Stimulated activated CD8-positive, alpha-beta memory T cell treated with anti-CD3 and anti-CD28 coated beads, Interleukin-15, amount 100 ng/mL, for 24 hours (primary cell): ENCODE measurements around the gene LCNL1.
"Not testable (repeated sequence)": the region's sequence is repeated elsewhere in the genome, so short reads cannot be mapped to it uniquely, and the experiment has no call there.

Experiments used
- DNase-seq: peaks from one replicate; pipeline ENCODE4 v3.0.0-alpha.2; 2020; ENCODE audit warnings: low read depth

The LCNL1 gene

GRCh38 chr9:136994180-136994887 lies 11.5 kb downstream of the LCNL1 start:
- no peak for DNase-seq

DNA sequence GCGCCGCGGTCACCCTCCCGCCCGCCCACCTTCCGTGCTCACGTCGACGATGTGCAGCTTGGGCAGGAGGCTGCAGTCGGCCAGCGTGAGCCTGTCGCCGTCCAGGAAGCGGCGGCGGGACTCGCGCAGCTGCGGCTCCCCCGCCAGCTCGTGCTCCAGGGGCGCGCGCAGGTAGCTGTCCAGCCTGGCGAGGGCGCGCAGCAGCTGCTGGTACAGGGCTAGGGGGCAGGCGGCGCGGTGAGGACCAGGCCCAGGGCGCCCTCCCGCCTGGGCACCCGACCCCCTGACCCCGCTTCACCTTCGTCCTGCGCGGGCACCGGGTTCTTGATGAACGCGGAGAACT lies 12.1 kb downstream of the LCNL1 start:
- no peak for DNase-seq

GRCh38 chr9:136995362-136995761 lies 12.6 kb downstream of the LCNL1 start:
- DNase-seq, result no peak

- no peak for DNase-seq
These were observed 13.0 kb downstream of the LCNL1 start for GRCh38 chr9:136995772-136996311.

DNA sequence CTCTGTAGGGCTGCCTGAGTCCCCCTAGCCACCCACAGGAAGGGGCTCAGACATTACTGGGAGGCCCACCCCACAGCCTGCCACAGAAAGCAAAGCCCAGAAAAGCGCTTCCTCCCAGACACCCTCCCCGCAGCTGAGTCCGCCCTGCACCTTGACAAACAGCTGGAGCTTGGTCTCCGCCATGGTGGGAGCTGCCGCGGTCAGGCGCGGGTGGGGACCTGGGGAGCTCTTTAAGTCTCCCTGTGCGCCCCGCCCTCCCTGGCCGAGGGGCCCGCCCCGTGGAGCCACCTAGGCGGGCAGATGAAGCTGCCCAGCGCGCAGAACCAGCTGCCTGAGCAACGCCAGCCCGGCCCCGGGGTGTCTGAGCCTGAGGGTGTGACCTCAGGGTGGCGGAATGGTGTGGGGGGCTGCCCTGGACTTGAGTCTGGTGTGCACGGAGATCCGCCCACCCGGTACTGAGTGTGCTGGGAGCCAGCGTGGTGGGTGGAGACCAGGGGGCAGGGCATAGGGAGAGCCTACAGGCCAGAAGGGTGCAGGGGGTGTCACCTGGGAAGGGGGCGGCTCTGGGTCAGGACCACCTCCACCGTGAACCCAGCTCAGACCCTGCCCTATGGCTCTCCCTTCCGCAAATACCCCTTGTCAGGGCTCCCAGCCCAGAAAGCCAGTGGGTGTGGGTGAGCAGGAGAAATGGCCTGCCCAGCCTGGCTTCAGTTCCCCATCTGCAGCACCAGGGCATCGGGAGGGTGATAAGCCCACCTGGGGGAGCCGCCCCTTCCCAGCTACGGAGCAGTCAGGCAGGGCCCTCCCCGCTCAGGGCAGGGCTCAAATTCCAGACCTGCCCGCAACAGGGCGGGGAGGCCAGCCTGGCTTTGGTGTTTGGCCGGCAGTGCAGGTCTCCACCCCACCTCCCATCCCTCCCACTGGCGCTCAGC lies 13.8 kb downstream of the LCNL1 start, which contains the start of gene CLIC3:
CLIC3 (minus strand) TSS at position 208 of the 932 bp plus-strand sequence; CDS start at position 183, 25 bp downstream.
- peak; percentile 24 for DNase-seq

DNA sequence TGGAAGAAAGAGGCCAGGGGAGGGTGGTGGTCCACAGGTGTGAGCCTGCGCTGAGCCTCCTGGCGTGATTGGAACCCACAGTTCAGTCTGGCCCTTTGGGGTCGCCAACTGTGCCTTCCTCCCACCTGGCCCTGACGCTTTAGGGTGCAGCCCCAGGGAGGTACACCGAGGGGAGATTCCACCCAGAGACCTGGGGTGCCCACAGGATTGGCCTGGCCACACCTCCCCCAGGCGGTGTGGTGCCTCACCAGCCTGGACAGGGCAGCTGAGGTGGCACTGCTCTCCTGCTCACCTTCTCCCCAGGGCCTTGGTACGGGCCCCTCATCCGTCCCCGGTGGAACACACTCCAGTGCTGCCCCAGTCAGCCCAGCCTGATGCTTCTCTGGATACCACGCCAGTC lies 14.6 kb downstream of the LCNL1 start:
- DNase-seq, result no peak

- no peak for DNase-seq
These were observed 15.0 kb downstream of the LCNL1 start for GRCh38 chr9:136997830-136998234.

DNA sequence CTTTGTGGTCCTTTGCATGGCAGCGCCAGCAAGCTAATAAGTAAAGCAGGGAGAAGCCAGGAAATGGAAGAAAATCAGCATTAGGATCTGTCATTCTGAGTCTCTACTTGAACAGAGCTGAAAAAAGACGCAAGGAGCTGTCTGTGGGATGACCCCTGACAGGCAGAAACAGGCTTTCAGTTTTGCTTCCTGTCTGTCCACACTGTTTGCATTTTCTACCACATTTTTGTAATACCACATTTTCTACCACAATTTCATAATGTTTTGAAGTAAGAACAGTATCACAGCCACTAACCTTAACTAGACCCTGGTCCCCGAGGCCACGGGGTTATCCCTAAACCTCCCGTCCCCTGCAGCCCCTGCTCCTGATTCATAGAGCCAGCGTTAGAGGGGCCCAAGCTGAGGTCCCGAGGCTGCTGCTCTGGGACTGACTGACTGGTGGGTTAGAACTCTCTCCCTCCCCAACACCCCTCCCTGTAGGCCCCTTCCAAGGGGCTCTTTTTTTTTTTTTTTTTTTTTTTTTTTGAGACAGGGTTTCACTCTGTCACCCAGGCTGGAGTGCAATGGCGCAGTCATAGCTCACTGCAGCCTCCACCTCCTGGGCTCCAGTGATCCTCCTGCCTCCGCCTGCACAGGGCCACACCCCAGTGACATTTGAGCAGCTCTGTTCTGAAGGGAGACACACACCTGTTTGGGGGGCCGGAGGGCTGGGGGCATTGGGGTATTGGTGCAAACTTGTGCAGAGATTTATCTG lies 17.6 kb downstream of the LCNL1 start:
- no peak for DNase-seq

DNA sequence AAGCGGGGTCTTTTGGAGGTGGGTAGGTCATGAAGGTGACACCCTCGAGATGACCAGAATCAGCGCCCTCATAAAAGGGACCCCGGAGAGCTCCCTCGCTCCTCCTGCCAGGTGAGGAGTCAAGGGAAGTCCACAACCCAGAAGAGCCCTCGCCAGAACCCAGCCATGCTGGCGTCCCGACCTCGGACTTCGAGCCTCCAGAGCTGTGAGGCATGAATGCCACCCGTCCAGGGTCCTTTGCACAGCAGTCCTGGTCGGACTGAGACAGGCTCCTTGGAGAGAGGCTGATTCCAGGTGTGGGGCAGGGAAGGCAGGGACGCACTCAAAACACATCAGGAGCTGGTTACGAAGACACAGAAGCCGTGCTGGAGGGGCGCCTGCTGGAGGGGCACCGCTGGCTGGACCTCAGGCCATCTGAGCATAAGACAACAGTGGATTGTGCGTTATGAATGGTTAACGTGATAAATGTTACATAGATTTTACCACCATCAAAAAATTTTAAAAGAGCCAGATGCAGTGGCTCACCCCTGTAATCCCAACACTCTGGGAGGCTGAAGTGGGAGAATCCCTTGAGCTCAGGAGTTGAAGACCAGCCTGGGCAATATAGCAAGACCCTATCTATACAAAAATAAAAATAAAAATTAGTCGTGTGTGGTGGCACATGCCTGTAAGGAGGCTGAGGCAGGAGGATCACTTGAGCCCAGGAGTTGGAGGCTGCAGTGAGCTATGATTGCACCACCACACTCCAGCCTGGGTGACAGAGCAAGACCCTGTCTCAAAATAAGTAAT lies 19.3 kb downstream of the LCNL1 start:
- DNase-seq, result no peak

- DNase-seq, result no peak
These were observed 19.9 kb downstream of the LCNL1 start for GRCh38 chr9:137002646-137003041.

GRCh38 chr9:137004285-137004684 lies 21.5 kb downstream of the LCNL1 start:
- DNase-seq, result not testable (repeated sequence)

DNA sequence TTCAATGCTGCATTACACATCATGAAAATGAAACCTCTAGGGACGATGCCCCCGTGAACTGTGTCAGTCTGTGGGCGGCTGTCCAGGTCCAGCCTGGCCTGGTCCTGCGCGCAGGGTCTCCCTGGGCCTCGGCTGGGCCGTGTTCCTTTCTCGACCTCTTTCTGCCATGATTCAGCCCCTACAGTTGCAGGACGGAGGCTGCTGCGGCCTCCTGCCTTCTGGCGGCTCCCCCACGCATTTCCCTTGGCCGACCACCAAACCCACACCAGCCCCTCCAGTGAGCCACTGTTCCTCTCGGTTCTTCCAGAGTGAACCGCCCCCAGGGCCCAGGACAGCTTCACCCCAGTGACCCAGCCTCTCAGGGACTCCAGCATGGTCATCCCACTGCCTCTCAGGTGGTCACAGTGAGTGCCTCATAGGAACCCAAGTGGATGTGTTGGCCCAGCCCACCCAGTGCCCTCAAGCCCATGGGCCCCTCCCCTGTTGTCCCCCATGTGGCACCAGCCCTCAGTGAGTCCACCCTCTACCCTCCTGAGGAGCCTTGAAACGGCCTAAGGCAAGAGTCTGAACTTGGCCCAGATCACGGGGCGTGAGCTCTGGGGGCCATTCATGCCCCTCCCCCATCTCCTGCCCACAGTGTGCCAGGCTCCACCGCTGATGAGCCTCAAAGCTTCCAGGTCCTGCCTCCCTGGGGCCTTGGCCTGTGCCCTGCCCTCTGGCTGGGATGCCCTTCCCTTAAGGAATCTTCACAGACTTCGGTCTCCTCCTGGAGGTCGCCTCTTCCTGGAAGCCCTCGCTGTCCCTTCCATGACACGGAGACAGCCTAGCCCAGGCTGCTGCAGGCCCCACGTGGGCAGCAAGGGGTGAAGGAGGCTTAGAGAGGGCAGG lies 23.6 kb downstream of the LCNL1 start:
- DNase-seq, result no peak

- no peak for DNase-seq
These were observed 24.5 kb downstream of the LCNL1 start for GRCh38 chr9:137007108-137007815.

DNA sequence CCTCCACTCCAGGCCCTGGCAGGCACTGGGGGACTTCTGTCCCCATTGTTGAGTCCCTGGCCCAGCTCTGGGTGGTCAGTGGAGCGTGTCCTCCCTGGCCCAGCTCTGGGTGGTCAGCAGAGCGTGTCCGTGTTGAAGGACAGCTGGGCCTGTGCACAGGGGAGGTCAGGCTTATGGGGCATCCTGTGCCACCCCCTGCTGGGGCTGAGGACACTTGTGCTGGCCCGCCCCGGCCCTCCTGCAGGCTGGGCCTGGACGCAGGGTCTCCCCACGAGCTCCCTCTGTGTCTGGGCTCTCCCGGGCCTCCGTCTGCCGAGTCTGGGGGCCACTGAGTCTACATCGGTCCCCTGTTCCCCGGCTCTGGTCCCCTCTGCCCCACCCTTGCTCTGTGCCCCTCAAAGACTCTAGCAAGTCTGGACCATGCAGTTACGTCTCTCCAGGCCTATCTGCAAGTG lies 25.1 kb downstream of the LCNL1 start:
- no peak for DNase-seq

DNA sequence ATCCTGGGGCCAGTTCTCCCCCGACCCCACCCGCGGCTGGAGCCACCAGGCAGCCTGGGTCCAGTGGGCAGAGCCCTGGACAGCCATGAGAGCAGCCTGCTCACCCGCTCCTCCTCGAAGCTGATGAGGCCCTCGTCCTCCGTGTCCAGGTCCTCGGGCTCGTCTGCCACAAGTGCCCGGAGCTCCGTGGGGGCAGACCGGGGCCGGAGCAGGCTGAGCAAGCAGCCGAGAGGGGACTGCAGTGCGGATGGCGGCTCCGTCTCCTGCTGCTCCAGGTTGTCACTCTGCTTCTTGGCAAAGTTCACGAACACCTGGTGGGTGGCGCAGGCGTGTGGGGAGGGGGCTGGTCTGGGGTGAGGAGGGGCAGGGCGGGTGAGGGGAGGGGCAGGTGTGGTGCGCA lies 25.5 kb downstream of the LCNL1 start:
- no peak for DNase-seq

GRCh38 chr9:137009217-137009616 lies 26.4 kb downstream of the LCNL1 start:
- no peak for DNase-seq

- DNase-seq, result no peak
These were observed 27.3 kb downstream of the LCNL1 start for GRCh38 chr9:137009938-137010732.

- no peak for DNase-seq
These were observed 28.4 kb downstream of the LCNL1 start for GRCh38 chr9:137011156-137011555.
